GM21786 (cell line): Measurements from ENCODE around the gene ZNF232.
A peak's percentile ranks its signal among the peaks of the same experiment; 100 is the strongest.
"Not testable (repeated sequence)": the region's sequence is repeated elsewhere in the genome, so short reads cannot be mapped to it uniquely, and the experiment has no call there.

ENCODE experiments used
- ATAC-seq: cut with Tn5 transposase; IDR thresholded peaks from one replicate; pipeline ENCODE4 v1.9.1; 2021; ENCODE audit not compliant: unreplicated experiment

The ZNF232 gene

GRCh38 chr17:5099271-5099670 is 12.4 kb downstream of the ZNF232 start:
- ATAC-seq = no peak

GRCh38 chr17:5097101-5097834 is 14.4 kb downstream of the ZNF232 start:
- no peak for ATAC-seq

GRCh38 chr17:5096731-5097100 is 15.0 kb downstream of the ZNF232 start:
- ATAC-seq = no peak

GRCh38 chr17:5092218-5093010 is 19.3 kb downstream of the ZNF232 start:
- no peak for ATAC-seq

GRCh38 chr17:5080591-5080990 is 31.1 kb downstream of the ZNF232 start:
- ATAC-seq = no peak

- ATAC-seq = peak; percentile 79
These were observed 33.3 kb downstream of the ZNF232 start, which contains the start of gene ZFP3 for GRCh38 chr17:5078106-5079028. Gene ZFP3 (plus strand): TSS chr17:5078467. CDS start chr17:5091505, 13,038 bp downstream.

GRCh38 chr17:5077781-5078105 is 33.9 kb downstream of the ZNF232 start:
- ATAC-seq = no peak

GRCh38 chr17:5077275-5077674 is 34.4 kb downstream of the ZNF232 start:
- ATAC-seq = not testable (repeated sequence)

GRCh38 chr17:5075472-5075871 is 36.2 kb downstream of the ZNF232 start:
- not testable (repeated sequence) for ATAC-seq

GRCh38 chr17:5069724-5070123 is 42.0 kb downstream of the ZNF232 start:
- ATAC-seq = no peak

GRCh38 chr17:5068236-5068635 is 43.4 kb downstream of the ZNF232 start:
- ATAC-seq = no peak

- no peak for ATAC-seq
These were observed 46.4 kb downstream of the ZNF232 start for GRCh38 chr17:5065227-5065744.
